Coronary artery (tissue), 2 donors: ENCODE measurements around the gene DTL.
"Not testable (repeated sequence)": the region's sequence is repeated elsewhere in the genome, so short reads cannot be mapped to it uniquely, and the experiment has no call there.

ENCODE experiments used
- DNase-seq: peaks from one replicate; pipeline ENCODE4 v3.0.0-alpha.2; 2017; ENCODE audit warnings: low spot score
- H3K27ac ChIP-seq, 2 donors: fragments of 200-600 bp; sonication (generic); one replicate each; pipeline ENCODE4 v1.5.1; 2016 to 2019
- H3K4me3 ChIP-seq: fragments of 200-600 bp; sonication (generic); 2 replicates; pipeline ENCODE4 v1.5.1; 2016; ENCODE audit warnings: mild to moderate bottlenecking, moderate library complexity
- CTCF ChIP-seq: fragments of 200-600 bp; sonication (generic); IDR thresholded peaks from one replicate; pipeline ENCODE4 v1.5.1; 2019; ENCODE audit warnings: antibody characterized with exemption

Gene DTL

GRCh38 chr1:212021563-212021962, 14.0 kb upstream of the DTL start:
- TF ChIP-seq CTCF, result no peak
- DNase-seq, result no peak
- Histone ChIP-seq H3K27ac (no peak overlapping the region), H3K4me3 (no peak overlapping the region)

- H3K27ac ChIP-seq, DNase-seq, H3K4me3 ChIP-seq: not testable (repeated sequence)
These were observed 12.6 kb upstream of the DTL start for GRCh38 chr1:212022908-212023307.

GRCh38 chr1:212024469-212025149, 10.9 kb upstream of the DTL start:
- TF ChIP-seq CTCF, result no peak
- Histone ChIP-seq H3K27ac (no peak overlapping the region), H3K4me3 (no peak overlapping the region)
- DNase-seq, result no peak

GRCh38 chr1:212027727-212028126, 7.8 kb upstream of the DTL start:
- H3K4me3 ChIP-seq, H3K27ac ChIP-seq, DNase-seq: not testable (repeated sequence)

- DNase-seq, result no peak
- Histone ChIP-seq H3K27ac (no peak overlapping the region), H3K4me3 (no peak overlapping the region)
- TF ChIP-seq CTCF, result no peak
These were observed 4.5 kb upstream of the DTL start for GRCh38 chr1:212030936-212031528.

GRCh38 chr1:212034516-212035122, 929 bp upstream of the DTL start:
- peak; percentile 68 for DNase-seq
- TF ChIP-seq CTCF, result no peak
- Histone ChIP-seq H3K27ac (peak overlapping the region; percentile 72 to 91), H3K4me3 (peak overlapping the region; percentile 79)

- TF ChIP-seq CTCF, result no peak
- Histone ChIP-seq H3K27ac (peak overlapping the region in 1 of 2 donors; percentile 91), H3K4me3 (peak overlapping the region; percentile 79)
- DNase-seq, result no peak
These were observed 472 bp downstream of the DTL start for GRCh38 chr1:212035835-212036605.
